HepG2 (cell line): ENCODE measurements around the gene STAT6. TPM values are rescaled to one million over a fixed set of nuclear protein-coding genes. Genes with fewer than 3 reads are reported as not detected.

Experiments used
- DMAP1 ChIP-seq: IDR thresholded peaks from 2 replicates; pipeline ENCODE4 v1.6.1; 2016
- GFI1 ChIP-seq: sonication (generic); formaldehyde crosslinking; IDR thresholded peaks from 2 replicates; pipeline ENCODE4 v1.5.0; 2020; ENCODE audit warnings: missing genetic modification reagents, mild to moderate bottlenecking, borderline replicate concordance
- HOXA5 ChIP-seq: sonication (generic); formaldehyde crosslinking; IDR thresholded peaks from 2 replicates; pipeline ENCODE4 v1.4.0; 2020; ENCODE audit warnings: missing genetic modification reagents
- MTF1 ChIP-seq: sonication (generic); formaldehyde crosslinking; IDR thresholded peaks from 2 replicates; pipeline ENCODE4 v1.5.0; 2020; ENCODE audit warnings: missing genetic modification reagents
- PCBP2 ChIP-seq: fragments of 200-400 bp; formaldehyde crosslinking; optimal IDR thresholded peaks from 2 replicates; pipeline ENCODE3; 2018; ENCODE audit warnings: low read length, low read depth; ENCODE audit not compliant: poor library complexity, severe bottlenecking
- POGZ ChIP-seq: sonication (generic); formaldehyde crosslinking; IDR thresholded peaks from 2 replicates; pipeline ENCODE4 v1.4.0; 2020; ENCODE audit warnings: mild to moderate bottlenecking, missing genetic modification reagents
- RAD21 ChIP-seq: fragments of 450-650 bp; formaldehyde crosslinking; IDR thresholded peaks from 2 replicates; pipeline ENCODE4 v1.5.0; 2020; ENCODE audit warnings: mild to moderate bottlenecking
- RBM22 ChIP-seq: fragments of 200-400 bp; formaldehyde crosslinking; optimal IDR thresholded peaks from 2 replicates; pipeline ENCODE3; 2017; ENCODE audit warnings: mild to moderate bottlenecking, low read length, moderate library complexity
- RERE ChIP-seq: IDR thresholded peaks from 2 replicates; pipeline ENCODE4 v1.6.1; 2016; ENCODE audit warnings: low read depth, missing genetic modification reagents, missing compliant biosample characterization
- SP5 ChIP-seq: IDR thresholded peaks from 2 replicates; pipeline ENCODE4 v1.6.1; 2016; ENCODE audit warnings: low read depth, borderline replicate concordance
- SRY ChIP-seq: sonication (generic); formaldehyde crosslinking; IDR thresholded peaks from 2 replicates; pipeline ENCODE4 v1.8.0; 2022; ENCODE audit warnings: mild to moderate bottlenecking, missing genetic modification reagents
- TCF7 ChIP-seq: sonication (generic); IDR thresholded peaks from 2 replicates; pipeline ENCODE4 v1.6.1; 2016; ENCODE audit warnings: antibody characterized with exemption, low read depth
- TFAP4 ChIP-seq: sonication (generic); IDR thresholded peaks from 2 replicates; pipeline ENCODE4 v1.6.1; 2016; ENCODE audit warnings: low read depth, borderline replicate concordance
- ZBTB42 ChIP-seq: sonication (generic); formaldehyde crosslinking; IDR thresholded peaks from 2 replicates; pipeline ENCODE4 v1.5.0; 2020; ENCODE audit warnings: mild to moderate bottlenecking, missing genetic modification reagents
- ZMYM2 ChIP-seq: sonication (generic); formaldehyde crosslinking; IDR thresholded peaks from 2 replicates; pipeline ENCODE4 v1.8.0; 2022; ENCODE audit warnings: mild to moderate bottlenecking, missing genetic modification reagents
- ZNF317 ChIP-seq: sonication (generic); formaldehyde crosslinking; IDR thresholded peaks from 2 replicates; pipeline ENCODE4 v1.5.0; 2020; ENCODE audit warnings: mild to moderate bottlenecking, missing genetic modification reagents
- ZNF331 ChIP-seq: sonication (generic); formaldehyde crosslinking; IDR thresholded peaks from 2 replicates; pipeline ENCODE4 v1.4.0; 2020; ENCODE audit warnings: missing genetic modification reagents
- ZNF616 ChIP-seq: sonication (generic); formaldehyde crosslinking; IDR thresholded peaks from 2 replicates; pipeline ENCODE4 v1.5.0; 2020; ENCODE audit warnings: low read depth, mild to moderate bottlenecking, missing genetic modification reagents
- ZNF891 ChIP-seq: sonication (generic); formaldehyde crosslinking; IDR thresholded peaks from 2 replicates; pipeline ENCODE4 v1.5.0; 2020; ENCODE audit warnings: mild to moderate bottlenecking, missing genetic modification reagents
- ZSCAN20 ChIP-seq: sonication (generic); formaldehyde crosslinking; IDR thresholded peaks from 2 replicates; pipeline ENCODE4 v1.4.0; 2020; ENCODE audit warnings: missing genetic modification reagents, mild to moderate bottlenecking, borderline replicate concordance
- polyA plus RNA-seq, 8 experiments: library from polyadenylated mRNA; depleted of rRNA in 3 of 8; stranded (reverse) in 7 of 8; unstranded in 1 of 8; fragments of >200 nt; fragmentation: Illumina TruSeq in 4 of 8; extraction: Trizol in 4 of 8; gene quantifications; 2 replicates each; pipeline versions ENCODE4 v1.2.1 to v1.2.3, GENCODE V29; 2011 to 2016; ENCODE audit warnings: low read depth in 4 of 8, missing spikeins in 1 of 8, mixed read lengths in 1 of 8; ENCODE audit not compliant: insufficient read depth in 1 of 8
- total RNA-seq, 5 experiments: library from RNA; depleted of rRNA; stranded (reverse); fragments of >200 nt; fragmentation: Illumina TruSeq; extraction: Trizol; gene quantifications; 2 replicates each; pipeline ENCODE4 v1.2.3, GENCODE V29; 2016; ENCODE audit warnings: low read depth in 1 of 5
- TF ChIP-seq, protein P1 (sequence below): sonication (generic); formaldehyde crosslinking; IDR thresholded peaks from 2 replicates; pipeline ENCODE4 v1.8.0; 2022; ENCODE audit warnings: missing genetic modification reagents, low read depth, mild to moderate bottlenecking, borderline replicate concordance
- TF ChIP-seq, protein P2 (sequence below): sonication (generic); formaldehyde crosslinking; IDR thresholded peaks from 2 replicates; pipeline ENCODE4 v1.8.1; 2023; ENCODE audit warnings: mild to moderate bottlenecking, missing genetic modification reagents

The STAT6 gene
- total and polyA plus RNA-seq, 2 of the 13 experiments (the other 11 are each of a cell fraction or from before 2014, with no cell fraction given), result 28.0 to 62.2 TPM

GRCh38 chr12:57078519-57079404 lies 32.4 kb downstream of the STAT6 start, which contains the start of gene NEMP1 (continued):
- TF ChIP-seq RERE (CRISPR knock-in tag) (no peak), ZNF616 (no peak), RBM22 (no peak), RAD21 (CRISPR knock-in tag) (0 out of 2 replicates have a peak, but pooled peaks have one; percentile 17), ZBTB42 (CRISPR knock-in tag) (no peak; the same call in 1 of the 2 replicates), ZNF891 (CRISPR knock-in tag) (peak; percentile 66; the same call in 1 of the 2 replicates), PCBP2 (no peak), TFAP4 (no peak), MTF1 (CRISPR knock-in tag) (no peak), SP5 (peak; percentile 70; the same call in 1 of the 2 replicates), ZNF317 (CRISPR knock-in tag) (peak; percentile 62; the same call in 1 of the 2 replicates), GFI1 (CRISPR knock-in tag) (peak; percentile 60; the same call in 1 of the 2 replicates), TCF7 (no peak), ZSCAN20 (CRISPR knock-in tag) (no peak), ZNF331 (CRISPR knock-in tag) (no peak), POGZ (CRISPR knock-in tag) (peak; percentile 53; the same call in 1 of the 2 replicates), ZMYM2 (CRISPR knock-in tag) (no peak; the same call in 1 of the 2 replicates), HOXA5 (CRISPR knock-in tag) (no peak; the same call in 1 of the 2 replicates), SRY (CRISPR knock-in tag) (no peak), DMAP1 (CRISPR knock-in tag) (peak; percentile 68; the same call in 1 of the 2 replicates)
- TF ChIP-seq, protein P1, sequence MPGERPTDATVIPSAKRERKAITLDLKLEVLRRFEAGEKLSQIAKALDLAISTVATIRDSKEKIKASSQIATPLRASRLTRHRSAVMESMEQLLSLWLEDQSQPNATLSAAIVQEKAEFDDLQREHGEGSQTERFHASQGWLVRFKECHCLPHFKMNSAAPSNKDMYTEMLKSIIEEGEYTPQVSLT, result no peak
- TF ChIP-seq, protein P2, sequence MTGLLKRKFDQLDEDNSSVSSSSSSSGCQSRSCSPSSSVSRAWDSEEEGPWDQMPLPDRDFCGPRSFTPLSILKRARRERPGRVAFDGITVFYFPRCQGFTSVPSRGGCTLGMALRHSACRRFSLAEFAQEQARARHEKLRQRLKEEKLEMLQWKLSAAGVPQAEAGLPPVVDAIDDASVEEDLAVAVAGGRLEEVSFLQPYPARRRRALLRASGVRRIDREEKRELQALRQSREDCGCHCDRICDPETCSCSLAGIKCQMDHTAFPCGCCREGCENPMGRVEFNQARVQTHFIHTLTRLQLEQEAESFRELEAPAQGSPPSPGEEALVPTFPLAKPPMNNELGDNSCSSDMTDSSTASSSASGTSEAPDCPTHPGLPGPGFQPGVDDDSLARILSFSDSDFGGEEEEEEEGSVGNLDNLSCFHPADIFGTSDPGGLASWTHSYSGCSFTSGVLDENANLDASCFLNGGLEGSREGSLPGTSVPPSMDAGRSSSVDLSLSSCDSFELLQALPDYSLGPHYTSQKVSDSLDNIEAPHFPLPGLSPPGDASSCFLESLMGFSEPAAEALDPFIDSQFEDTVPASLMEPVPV (CRISPR knock-in tag), result peak; percentile 87; the same call in 1 of the 2 replicates
